ENCODE results near the gene PRTG.
"Not testable (repeated sequence)": the region's sequence is repeated elsewhere in the genome, so short reads cannot be mapped to it uniquely, and the experiment has no call there.

PRTG gene

GRCh38 chr15:55694652-55695150, 48.3 kb downstream of the PRTG start:
- no peak for DNase-seq

GRCh38 chr15:55693116-55693515, 49.8 kb downstream of the PRTG start:
- not testable (repeated sequence) for DNase-seq

GRCh38 chr15:55687792-55688191, 55.2 kb downstream of the PRTG start:
- no peak for DNase-seq

GRCh38 chr15:55685286-55685685, 57.7 kb downstream of the PRTG start:
- no peak for DNase-seq

- DNase-seq: no peak
Measured at GRCh38 chr15:55683376-55683775, 59.6 kb downstream of the PRTG start.

- no peak for DNase-seq
Measured at GRCh38 chr15:55681631-55682030, 61.3 kb downstream of the PRTG start.

GRCh38 chr15:55676507-55676906, 66.4 kb downstream of the PRTG start:
- DNase-seq: no peak

GRCh38 chr15:55673287-55673686, 69.7 kb downstream of the PRTG start:
- no peak for DNase-seq

- no peak for DNase-seq
Measured at GRCh38 chr15:55669270-55669669, 73.7 kb downstream of the PRTG start.

- no peak for DNase-seq
Measured at GRCh38 chr15:55665605-55666227, 77.2 kb downstream of the PRTG start.

GRCh38 chr15:55661428-55661827, 81.5 kb downstream of the PRTG start:
- no peak for DNase-seq

GRCh38 chr15:55660153-55660552, 82.8 kb downstream of the PRTG start:
- no peak for DNase-seq

GRCh38 chr15:55659481-55659880, 83.5 kb downstream of the PRTG start:
- no peak for DNase-seq

- no peak for DNase-seq
Measured at GRCh38 chr15:55658886-55659285, 84.1 kb downstream of the PRTG start.

GRCh38 chr15:55654561-55655031, 88.4 kb downstream of the PRTG start:
- no peak for DNase-seq

GRCh38 chr15:55652909-55653495, 90.0 kb downstream of the PRTG start:
- DNase-seq: no peak

GRCh38 chr15:55652359-55652758, 90.6 kb downstream of the PRTG start:
- DNase-seq: no peak

GRCh38 chr15:55649058-55649423, 93.9 kb downstream of the PRTG start:
- DNase-seq: no peak

GRCh38 chr15:55638764-55639163, 104.2 kb downstream of the PRTG start:
- DNase-seq: no peak

GRCh38 chr15:55637086-55637485, 105.9 kb downstream of the PRTG start:
- DNase-seq: no peak

- no peak for DNase-seq
Measured at GRCh38 chr15:55633731-55634130, 109.2 kb downstream of the PRTG start.

GRCh38 chr15:55632434-55632833, 110.5 kb downstream of the PRTG start:
- DNase-seq: no peak

- DNase-seq: no peak
Measured at GRCh38 chr15:55630858-55631257, 112.1 kb downstream of the PRTG start.

GRCh38 chr15:55628369-55628730, 114.6 kb downstream of the PRTG start:
- DNase-seq: no peak
